Pericardium fibroblast (primary cell): Measurements from ENCODE around the gene TSR2. TPM values are rescaled to one million over a fixed set of nuclear protein-coding genes. Genes with fewer than 3 reads are reported as not detected.

Experiments used
- total RNA-seq: library from RNA; depleted of rRNA; stranded (reverse); fragments of >200 nt; gene quantifications from 2 replicates; pipeline ENCODE4 v1.2.3, GENCODE V29; 2015

TSR2 gene
- 5.2 and 13.1 TPM in 2 replicates for total RNA-seq

GRCh38 chrX:54439960-54440871, at the start of gene TSR2:
TSS of gene TSR2 (plus strand) at chrX:54440404. CDS start at chrX:54440422, 18 bp downstream.

Other genes with a start within 250 kb of the TSR2 start
- gene WNK3, start 82.4 kb upstream of the TSR2 start, total RNA-seq = 1.2 and 1.4 TPM in 2 replicates
- 13.3 and 15.7 TPM in 2 replicates for gene FGD1, start 55.8 kb downstream of the TSR2 start, total RNA-seq
- 12.9 and 22.6 TPM in 2 replicates for gene GNL3L, start 89.8 kb downstream of the TSR2 start, total RNA-seq